Thoracic aorta (tissue), 2 donors: ENCODE results near the gene TPSD1. TPM values are rescaled to one million over a fixed set of nuclear protein-coding genes. Genes with fewer than 3 reads are reported as not detected.

Experiments used
- ATAC-seq: fragments of 150-250 bp; one replicate; pipeline ENCODE4 v1.8.0; 2017; ENCODE audit warnings: low read depth; ENCODE audit not compliant: insufficient number of reproducible peaks, low FRiP score
- DNase-seq: peaks from one replicate; pipeline ENCODE4 v3.0.0-alpha.2; 2020; ENCODE audit warnings: low spot score
- H3K27ac ChIP-seq, 2 donors: fragments of 200-600 bp; sonication (generic); 1 replicate in 1 of 2; 2 replicates in 1 of 2; pipeline ENCODE4 v1.5.1; 2016; ENCODE audit warnings: mild to moderate bottlenecking in 2 of 2, moderate library complexity in 2 of 2
- H3K27me3 ChIP-seq: fragments of 200-600 bp; sonication (generic); replicated peaks from 2 replicates; pipeline ENCODE4 v1.6.0; 2016; ENCODE audit warnings: mild to moderate bottlenecking; ENCODE audit not compliant: insufficient read depth
- H3K36me3 ChIP-seq: fragments of 200-600 bp; sonication (generic); one replicate; pipeline ENCODE4 v1.5.1; 2016
- H3K4me1 ChIP-seq, 2 donors: fragments of 200-600 bp; sonication (generic); 1 replicate in 1 of 2; 2 replicates in 1 of 2; pipeline versions ENCODE4 v1.5.1 to v1.6.0; 2016; ENCODE audit warnings: low read depth in 2 of 2, mild to moderate bottlenecking in 1 of 2; ENCODE audit not compliant: control insufficient read depth in 1 of 2
- H3K4me3 ChIP-seq: fragments of 200-600 bp; sonication (generic); 2 replicates; pipeline ENCODE4 v1.5.1; 2016; ENCODE audit warnings: mild to moderate bottlenecking
- H3K9me3 ChIP-seq: fragments of 200-600 bp; sonication (generic); 2 replicates; pipeline ENCODE4 v1.5.1; 2016
- CTCF ChIP-seq: fragments of 200-600 bp; sonication (generic); IDR thresholded peaks from one replicate; pipeline ENCODE4 v1.5.1; 2019; ENCODE audit warnings: antibody characterized with exemption
- total RNA-seq, 2 donors: library from RNA; depleted of rRNA; stranded (reverse); fragments of >200 nt; gene quantifications; one replicate each; pipeline versions ENCODE4 v1.1.0 to v1.2.3, GENCODE V29; 2016

TPSD1 gene
- total RNA-seq, 2 donors from 2014 or later, result 3.1 TPM; not detected in 1

- H3K27me3 ChIP-seq, result no peaks in the 10 kb centered on the region
- no peak overlapping the region for H3K27ac ChIP-seq
- H3K36me3 ChIP-seq, result no peaks in the 10 kb centered on the region
- no peak for ATAC-seq
- no peak for DNase-seq
- no peaks in the 10 kb centered on the region for H3K4me1 ChIP-seq
- no peak for TF ChIP-seq CTCF
- no peaks in the 10 kb centered on the region for H3K9me3 ChIP-seq
- no peak overlapping the region for H3K4me3 ChIP-seq
These were observed 25.6 kb downstream of the TPSD1 start for GRCh38 chr16:1281517-1281916.

GRCh38 chr16:1282324-1282973, 26.6 kb downstream of the TPSD1 start:
- DNase-seq (no peak), ATAC-seq (no peak)
- H3K4me1 ChIP-seq, result no peaks in the 10 kb centered on the region
- no peaks in the 10 kb centered on the region for H3K27me3 ChIP-seq
- no peak for TF ChIP-seq CTCF
- no peaks in the 10 kb centered on the region for H3K36me3 ChIP-seq
- H3K4me3 ChIP-seq, result no peak overlapping the region
- H3K9me3 ChIP-seq, result no peaks in the 10 kb centered on the region
- no peak overlapping the region for H3K27ac ChIP-seq

GRCh38 chr16:1283296-1283695, 27.4 kb downstream of the TPSD1 start:
- Histone ChIP-seq H3K36me3 (no peaks in the 10 kb centered on the region), H3K4me1 (no peaks in the 10 kb centered on the region), H3K9me3 (no peaks in the 10 kb centered on the region), H3K27me3 (no peaks in the 10 kb centered on the region), H3K27ac (no peak overlapping the region), H3K4me3 (no peak overlapping the region)
- ATAC-seq (no peak), DNase-seq (no peak)
- TF ChIP-seq CTCF, result no peak

GRCh38 chr16:1283996-1284616, 28.2 kb downstream of the TPSD1 start:
- DNase-seq (no peak), ATAC-seq (no peak)
- H3K4me1 ChIP-seq, result no peaks in the 10 kb centered on the region
- no peak overlapping the region for H3K27ac ChIP-seq
- no peaks in the 10 kb centered on the region for H3K36me3 ChIP-seq
- H3K27me3 ChIP-seq, result no peaks in the 10 kb centered on the region
- H3K4me3 ChIP-seq, result no peak overlapping the region
- no peaks in the 10 kb centered on the region for H3K9me3 ChIP-seq
- TF ChIP-seq CTCF, result no peak

GRCh38 chr16:1285669-1286512, 30.0 kb downstream of the TPSD1 start:
- Histone ChIP-seq H3K9me3 (no peaks in the 10 kb centered on the region), H3K4me3 (no peak overlapping the region), H3K36me3 (no peaks in the 10 kb centered on the region), H3K27ac (no peak overlapping the region), H3K4me1 (no peaks in the 10 kb centered on the region), H3K27me3 (no peaks in the 10 kb centered on the region)
- DNase-seq (no peak), ATAC-seq (no peak)
- no peak for TF ChIP-seq CTCF
